GM18868 (cell line): ENCODE data around the gene KIF3B.
"Not testable (repeated sequence)": the region's sequence is repeated elsewhere in the genome, so short reads cannot be mapped to it uniquely, and the experiment has no call there.

Source experiments
- ATAC-seq: cut with Tn5 transposase; IDR thresholded peaks from one replicate; pipeline ENCODE4 v1.9.1; 2021; ENCODE audit warnings: mild to moderate bottlenecking, moderate library complexity; ENCODE audit not compliant: unreplicated experiment

Gene KIF3B

GRCh38 chr20:32246208-32246607, 31.2 kb upstream of the KIF3B start:
- ATAC-seq = not testable (repeated sequence)

GRCh38 chr20:32248043-32248442, 29.4 kb upstream of the KIF3B start:
- no peak for ATAC-seq

GRCh38 chr20:32249030-32249738, 28.3 kb upstream of the KIF3B start:
- no peak for ATAC-seq

- ATAC-seq = no peak
These were observed 26.0 kb upstream of the KIF3B start for GRCh38 chr20:32251470-32251869.

- no peak for ATAC-seq
These were observed 25.3 kb upstream of the KIF3B start for GRCh38 chr20:32252189-32252588.

GRCh38 chr20:32260973-32261372, 16.5 kb upstream of the KIF3B start:
- not testable (repeated sequence) for ATAC-seq

GRCh38 chr20:32261644-32262043, 15.8 kb upstream of the KIF3B start:
- ATAC-seq = no peak

GRCh38 chr20:32263398-32263954, 14.0 kb upstream of the KIF3B start:
- no peak for ATAC-seq

GRCh38 chr20:32271620-32272019, 5.8 kb upstream of the KIF3B start:
- ATAC-seq = no peak

- ATAC-seq = no peak
These were observed 3.1 kb upstream of the KIF3B start for GRCh38 chr20:32274359-32274758.

- ATAC-seq = not testable (repeated sequence)
These were observed 2.3 kb upstream of the KIF3B start for GRCh38 chr20:32275163-32275562.

GRCh38 chr20:32278199-32278643, 770 bp downstream of the KIF3B start:
- peak; percentile 84 for ATAC-seq

- ATAC-seq = no peak
These were observed 4.3 kb downstream of the KIF3B start for GRCh38 chr20:32281711-32282110.

GRCh38 chr20:32282461-32282860, 5.0 kb downstream of the KIF3B start:
- ATAC-seq = no peak

- ATAC-seq = peak; percentile 53
These were observed 7.7 kb downstream of the KIF3B start for GRCh38 chr20:32285082-32285620.

- ATAC-seq = peak; percentile 72
These were observed 8.3 kb downstream of the KIF3B start for GRCh38 chr20:32285621-32286371.

- ATAC-seq = no peak
These were observed 9.8 kb downstream of the KIF3B start for GRCh38 chr20:32287231-32287638.

GRCh38 chr20:32288225-32288849, 10.9 kb downstream of the KIF3B start:
- no peak for ATAC-seq

- ATAC-seq = not testable (repeated sequence)
These were observed 11.8 kb downstream of the KIF3B start for GRCh38 chr20:32289299-32289660.

- ATAC-seq = no peak
These were observed 12.4 kb downstream of the KIF3B start for GRCh38 chr20:32289661-32290431.
